CD4-positive, alpha-beta T cell (primary cell): ENCODE results near the gene KAT2A. TPM values are rescaled to one million over a fixed set of nuclear protein-coding genes. Genes with fewer than 3 reads are reported as not detected.
"Not testable (repeated sequence)": the region's sequence is repeated elsewhere in the genome, so short reads cannot be mapped to it uniquely, and the experiment has no call there.

Source experiments
- ATAC-seq: fragments of 200-7000 bp; cut with Tn5 transposase; one replicate; pipeline ENCODE4 v1.10.0; 2022; ENCODE audit warnings: mild to moderate bottlenecking; ENCODE audit not compliant: poor library complexity
- CTCF ChIA-PET: fragments of 350-600 bp; sonication (Branson Sonifier 250); formaldehyde crosslinking; loops from one replicate; lab custom pipeline; 2021; ENCODE audit warnings: antibody characterized with exemption, inconsistent platforms; lab: Charles Lee
- POLR2A ChIA-PET: fragments of 350-600 bp; sonication (Branson Sonifier 250); formaldehyde crosslinking; loops from one replicate; lab custom pipeline; 2021; ENCODE audit warnings: antibody characterized with exemption, inconsistent platforms; lab: Charles Lee
- DNase-seq, 14 experiments: peaks; one replicate each; pipeline ENCODE4 v3.0.0-alpha.2; 2013 to 2020; ENCODE audit warnings: mixed read lengths in 2 of 14
- H3K27ac ChIP-seq, 2 donors: one replicate each; pipeline versions ENCODE4 v1.5.1 to v1.7.0; 2013; ENCODE audit warnings: low read length in 2 of 2, low read depth in 1 of 2, mild to moderate bottlenecking in 1 of 2
- H3K27me3 ChIP-seq, 2 experiments: 1 replicate in 1 of 2; 2 replicates in 1 of 2; pipeline versions ENCODE4 v1.6.1 to v1.7.0; 2013; ENCODE audit warnings: low read length in 2 of 2, control low read depth in 1 of 2, mild to moderate bottlenecking in 1 of 2, moderate library complexity in 1 of 2; ENCODE audit not compliant: insufficient read depth in 2 of 2, control insufficient read depth in 1 of 2
- H3K36me3 ChIP-seq: one replicate; pipeline ENCODE4 v1.6.1; 2013; ENCODE audit warnings: low read length, control low read depth; ENCODE audit not compliant: insufficient read depth
- H3K4me1 ChIP-seq: one replicate; pipeline ENCODE4 v1.6.1; 2013; ENCODE audit warnings: low read length, control low read depth; ENCODE audit not compliant: insufficient read depth
- H3K4me3 ChIP-seq: one replicate; pipeline ENCODE4 v1.5.1; 2013; ENCODE audit warnings: mild to moderate bottlenecking, low read length, moderate library complexity
- H3K9me3 ChIP-seq, 2 experiments: 1 replicate in 1 of 2; 2 replicates in 1 of 2; pipeline versions ENCODE4 v1.6.1 to v1.7.0; 2013; ENCODE audit warnings: low read length in 2 of 2, mild to moderate bottlenecking in 2 of 2, control low read depth in 1 of 2, moderate library complexity in 1 of 2; ENCODE audit not compliant: control insufficient read depth in 1 of 2, insufficient read depth in 1 of 2
- H3K27ac Mint-ChIP-seq: one replicate; pipeline ENCODE4 v1.8.0; 2020; ENCODE audit warnings: mixed read lengths
- H3K27me3 Mint-ChIP-seq: one replicate; pipeline ENCODE4 v1.8.0; 2021; ENCODE audit warnings: mixed read lengths
- H3K36me3 Mint-ChIP-seq: one replicate; pipeline ENCODE4 v1.8.0; 2021; ENCODE audit warnings: low read depth, mixed read lengths
- H3K4me1 Mint-ChIP-seq: one replicate; pipeline ENCODE4 v1.8.0; 2021; ENCODE audit warnings: low read depth, mixed read lengths
- H3K4me3 Mint-ChIP-seq: one replicate; pipeline ENCODE4 v1.8.0; 2020; ENCODE audit warnings: mild to moderate bottlenecking, mixed read lengths
- H3K9me3 Mint-ChIP-seq: one replicate; pipeline ENCODE4 v1.8.0; 2020; ENCODE audit warnings: mixed read lengths
- CTCF ChIP-seq: fragments of 200-600 bp; IDR thresholded peaks from one replicate; pipeline ENCODE4 v1.8.0; 2022; ENCODE audit warnings: antibody characterized with exemption, mild to moderate bottlenecking
- intact Hi-C, 2 experiments: fragments of 100-400 bp; cut with DNase I in 1 of 2; cut with micrococcal nuclease in 1 of 2; formaldehyde crosslinking; loops; one replicate each; pipeline versions ENCODE4 v1.15.1 to v1.9.0; 2023 to 2025; cut with DNase I, micrococcal nuclease
- total RNA-seq, 174 experiments: library from RNA in 2 of 174; stranded (reverse) in 2 of 174; gene quantifications; one replicate each; pipeline ENCODE4 v1.2.3 and lab custom pipeline; 2021 to 2026

KAT2A gene
- total RNA-seq, 2 experiments from 2014 or later = 38.5 to 42.4 TPM

DNA sequence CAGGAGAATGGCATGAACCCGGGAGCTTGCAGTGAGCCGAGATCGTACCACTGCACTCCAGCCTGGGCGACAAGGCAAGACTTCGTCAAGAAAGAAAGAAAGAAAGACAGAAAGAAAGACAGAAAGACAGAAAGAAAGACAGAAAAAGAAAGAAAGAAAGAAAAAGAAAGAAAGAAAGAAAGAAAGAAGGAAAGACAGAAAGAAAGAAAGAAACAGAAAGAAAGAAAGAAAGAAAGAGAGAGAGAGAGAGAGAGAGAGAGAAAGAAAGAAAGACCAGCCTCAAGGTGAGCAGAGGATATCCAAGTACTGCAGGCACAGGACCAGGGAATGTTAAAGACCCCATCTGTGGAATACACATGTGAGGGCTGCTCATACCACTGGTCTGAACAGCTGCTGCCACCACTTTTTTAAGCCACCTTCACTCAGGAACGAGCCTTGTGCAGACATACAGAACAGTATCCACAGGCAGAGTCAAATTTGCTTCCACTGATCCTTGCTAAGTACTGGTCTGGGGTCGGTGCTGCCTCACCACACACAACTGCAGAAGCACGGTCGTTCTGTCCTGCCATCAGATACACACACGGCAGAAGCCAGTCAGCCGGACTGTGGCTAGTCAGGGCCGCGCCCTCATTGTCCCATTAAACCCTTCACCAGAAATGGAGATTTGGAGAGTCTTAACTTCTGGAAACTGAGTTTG lies 25.9 kb upstream of the KAT2A start:
- Histone ChIP-seq H3K4me3 (no peak overlapping the region), H3K36me3 (peaks cover 46% of the 10 kb centered on the region), H3K27ac (no peak overlapping the region), H3K27me3 (no peaks in the 10 kb centered on the region), H3K9me3 (no peaks in the 10 kb centered on the region), H3K4me1 (peaks cover 28% of the 10 kb centered on the region)
- H3K27me3 Mint-ChIP-seq = no peaks in the 10 kb centered on the region
- TF ChIP-seq CTCF = no peak
- H3K4me1 Mint-ChIP-seq = peaks cover 36% of the 10 kb centered on the region
- peaks cover 60% of the 10 kb centered on the region for H3K36me3 Mint-ChIP-seq
- DNase-seq = no peak
- ChIA-PET CTCF (no interaction called here), POLR2A (no interaction called here)
- H3K4me3 Mint-ChIP-seq = no peak overlapping the region
- intact Hi-C loops = no loop called here
- no peaks in the 10 kb centered on the region for H3K9me3 Mint-ChIP-seq
- no peak for ATAC-seq
- H3K27ac Mint-ChIP-seq = no peak overlapping the region

DNA sequence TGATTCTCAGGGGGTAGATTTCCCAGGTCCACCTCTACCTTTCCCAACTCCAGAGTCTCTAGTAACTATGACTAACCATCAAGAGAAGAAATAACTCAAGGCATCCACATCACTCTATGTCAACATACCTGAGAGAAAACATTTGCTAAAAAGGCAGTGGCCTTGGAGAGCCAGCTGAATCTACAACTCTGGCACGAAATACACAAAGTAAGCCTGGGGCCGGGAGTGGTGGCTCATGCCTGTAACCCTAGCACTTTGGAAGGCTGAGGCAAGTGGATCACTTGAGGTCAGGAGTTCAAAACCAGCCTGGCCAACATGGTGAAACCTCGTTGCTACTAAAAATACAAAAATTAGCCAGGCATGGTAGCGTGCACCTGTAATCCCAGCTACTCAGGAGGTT lies 22.0 kb upstream of the KAT2A start:
- not testable (repeated sequence) for H3K9me3 ChIP-seq, H3K4me3 Mint-ChIP-seq

DNA sequence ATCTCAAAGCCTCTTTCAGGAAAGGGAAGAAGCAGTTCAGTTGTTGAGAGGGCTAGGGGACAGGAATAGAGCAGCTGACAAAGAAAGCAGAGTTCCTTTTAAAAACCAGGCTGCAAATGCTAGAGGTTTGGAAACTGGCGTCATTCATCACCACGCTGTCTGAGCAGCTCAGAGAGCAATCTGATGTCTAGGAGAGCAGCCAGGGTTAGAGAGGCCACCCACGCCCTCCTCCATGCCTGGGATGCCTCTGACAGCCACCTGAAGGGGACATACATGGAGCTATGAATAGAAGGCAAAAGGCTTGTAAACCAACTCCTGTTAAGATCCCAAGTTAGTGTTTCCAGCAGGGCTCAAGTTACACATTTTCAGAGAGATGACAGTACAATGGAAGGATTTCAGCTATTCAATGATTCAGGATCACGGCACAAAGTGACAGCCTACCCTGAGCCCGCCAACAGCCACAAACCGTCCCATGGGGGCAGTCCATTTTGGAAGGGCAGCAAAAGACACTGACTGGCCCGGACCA lies 21.3 kb upstream of the KAT2A start:
- peaks cover 48% of the 10 kb centered on the region for H3K4me1 Mint-ChIP-seq
- POLR2A ChIA-PET = interaction anchor here (0.6 kb wide), 1 partner anchor 399 kb away, joined by 5 read pairs; no protein-coding TSS in a partner anchor
- no peak overlapping the region for H3K4me3 Mint-ChIP-seq
- H3K36me3 ChIP-seq = peaks cover 47% of the 10 kb centered on the region
- intact Hi-C loops = no loop called here
- H3K27ac ChIP-seq = no peak overlapping the region
- H3K4me1 ChIP-seq = peaks cover 36% of the 10 kb centered on the region
- CTCF ChIA-PET = no interaction called here
- no peak overlapping the region for H3K27ac Mint-ChIP-seq
- H3K27me3 ChIP-seq = no peaks in the 10 kb centered on the region
- H3K27me3 Mint-ChIP-seq = no peaks in the 10 kb centered on the region
- no peak for ATAC-seq
- H3K9me3 Mint-ChIP-seq = no peaks in the 10 kb centered on the region
- peaks cover 64% of the 10 kb centered on the region for H3K36me3 Mint-ChIP-seq
- DNase-seq = no peak
- no peaks in the 10 kb centered on the region for H3K9me3 ChIP-seq
- no peak overlapping the region for H3K4me3 ChIP-seq
- no peak for TF ChIP-seq CTCF

More for the DNA sequence above, 22.0 kb upstream of the KAT2A start:
- H3K27me3 Mint-ChIP-seq, DNase-seq, H3K9me3 Mint-ChIP-seq, CTCF ChIA-PET, H3K4me3 ChIP-seq, H3K27me3 ChIP-seq, ATAC-seq, intact Hi-C loops, H3K27ac Mint-ChIP-seq, H3K27ac ChIP-seq, POLR2A ChIA-PET: not testable (repeated sequence)
- Mint-ChIP-seq H3K36me3 (peaks cover 65% of the 10 kb centered on the region), H3K4me1 (peaks cover 44% of the 10 kb centered on the region)
- Histone ChIP-seq H3K36me3 (peaks cover 48% of the 10 kb centered on the region), H3K4me1 (peaks cover 34% of the 10 kb centered on the region)
